Measurements from ENCODE around the gene MOCS1.

MOCS1 gene

DNA sequence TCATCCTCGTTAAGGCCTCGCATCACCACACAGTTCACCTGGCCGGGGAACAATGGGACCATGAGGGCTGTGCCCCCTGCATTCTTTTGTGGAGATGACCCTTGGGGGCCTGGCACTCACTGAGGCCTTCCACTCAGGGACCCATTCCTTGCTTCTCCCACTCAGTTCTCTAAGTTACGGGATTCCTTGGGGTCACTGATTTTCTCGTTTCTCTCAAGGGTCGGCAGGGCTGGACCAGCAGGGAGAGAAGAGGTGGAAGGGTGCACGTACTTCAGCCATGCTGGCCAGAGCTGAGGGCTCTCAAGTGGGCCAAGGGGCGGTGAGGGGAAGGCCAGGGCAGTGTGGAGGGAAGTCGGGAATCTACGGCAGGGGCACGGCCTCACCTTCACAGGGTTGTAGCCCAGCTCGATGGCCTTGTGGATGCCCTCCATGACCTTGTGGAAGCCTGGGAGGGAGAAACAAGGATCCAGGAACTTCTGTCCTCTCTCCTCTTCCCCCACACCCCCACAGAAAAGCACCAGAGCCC is 20.8 kb downstream of the MOCS1 start:
- 90 to 93% methylated on average over 7 to 9 of the region's 12 CpGs for WGBS, 2 experiments (ENCODE audit: insufficient coverage in 2 of 2)
- Histone ChIP-seq H3K36me3 (ENCODE audit: control insufficient read depth, insufficient read depth, low read length) (peaks cover 46% of the 10 kb centered on the region), H3K27ac (ENCODE audit: low read depth, low read length, severe bottlenecking) (no peak overlapping the region), H3K4me1 (ENCODE audit: control insufficient read depth, insufficient read depth, low read length, poor library complexity, severe bottlenecking) (no peaks in the 10 kb centered on the region), H3K9me3 (ENCODE audit: control insufficient read depth, low read length) (no peaks in the 10 kb centered on the region), H3K4me3 (ENCODE audit: extremely low read depth, insufficient read depth, low read length, poor library complexity, severe bottlenecking) (no peak overlapping the region)

DNA sequence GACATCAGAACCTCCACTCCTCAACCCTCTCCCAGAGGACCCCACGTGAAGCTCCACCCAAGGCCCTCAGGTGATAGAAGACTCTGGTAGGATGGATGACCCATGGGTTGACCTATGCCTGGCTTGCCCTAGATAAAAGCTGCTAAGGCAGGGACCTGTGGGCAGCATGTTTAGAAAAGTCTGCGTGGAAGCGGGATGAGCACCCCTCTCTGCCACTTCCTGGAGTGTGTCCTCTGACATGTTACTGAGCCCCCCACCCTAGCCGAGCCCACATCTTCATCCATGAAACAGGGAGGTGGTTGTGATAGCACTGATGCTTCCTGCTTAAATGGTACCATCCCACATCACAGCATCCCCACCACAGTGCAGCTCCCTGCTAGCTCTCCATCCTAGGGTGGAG is 21.8 kb downstream of the MOCS1 start:
- 94 to 100% methylated on average over 2 to 3 of the region's 4 CpGs for WGBS, 2 experiments (ENCODE audit: insufficient coverage in 2 of 2)
- Histone ChIP-seq H3K4me1 (ENCODE audit: control insufficient read depth, insufficient read depth, low read length, poor library complexity, severe bottlenecking) (no peaks in the 10 kb centered on the region), H3K36me3 (ENCODE audit: control insufficient read depth, insufficient read depth, low read length) (peaks cover 40% of the 10 kb centered on the region), H3K9me3 (ENCODE audit: control insufficient read depth, low read length) (no peaks in the 10 kb centered on the region), H3K4me3 (ENCODE audit: extremely low read depth, insufficient read depth, low read length, poor library complexity, severe bottlenecking) (no peak overlapping the region), H3K27ac (ENCODE audit: low read depth, low read length, severe bottlenecking) (no peak overlapping the region)

DNA sequence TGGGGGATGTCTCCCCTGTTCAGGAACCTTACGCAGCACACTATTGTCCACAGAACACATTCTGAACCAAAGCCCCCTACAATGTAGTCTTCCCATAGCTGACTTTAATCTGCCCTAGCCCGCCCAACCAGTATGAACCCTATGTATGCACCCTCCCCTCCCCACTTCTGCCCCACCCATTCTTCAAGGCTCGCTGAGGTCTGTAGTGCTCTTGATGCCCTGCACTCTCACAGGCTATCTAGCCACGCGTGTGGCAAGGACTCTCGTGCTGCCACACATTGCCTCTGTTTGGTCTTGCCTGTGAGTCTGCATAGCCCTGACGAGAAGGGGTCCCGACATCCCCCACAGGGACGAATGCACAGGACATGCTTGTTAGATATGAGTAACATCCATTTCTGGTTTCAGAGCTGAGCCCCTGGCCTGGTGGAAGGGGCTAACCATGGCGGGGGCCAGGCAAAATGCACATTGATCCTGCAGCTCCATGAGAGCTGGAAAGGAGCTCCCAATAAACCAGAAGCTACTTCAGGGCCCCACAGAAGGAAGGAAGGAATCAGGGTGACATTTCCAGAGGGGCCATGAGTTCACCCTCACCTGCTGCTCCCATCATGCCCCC is 22.6 kb downstream of the MOCS1 start:
- WGBS, 2 experiments (ENCODE audit: insufficient coverage in 2 of 2): 95 to 98% methylated on average over 7 to 9 of the region's 10 CpGs
- no peaks in the 10 kb centered on the region for H3K9me3 ChIP-seq (ENCODE audit: control insufficient read depth, low read length)

DNA sequence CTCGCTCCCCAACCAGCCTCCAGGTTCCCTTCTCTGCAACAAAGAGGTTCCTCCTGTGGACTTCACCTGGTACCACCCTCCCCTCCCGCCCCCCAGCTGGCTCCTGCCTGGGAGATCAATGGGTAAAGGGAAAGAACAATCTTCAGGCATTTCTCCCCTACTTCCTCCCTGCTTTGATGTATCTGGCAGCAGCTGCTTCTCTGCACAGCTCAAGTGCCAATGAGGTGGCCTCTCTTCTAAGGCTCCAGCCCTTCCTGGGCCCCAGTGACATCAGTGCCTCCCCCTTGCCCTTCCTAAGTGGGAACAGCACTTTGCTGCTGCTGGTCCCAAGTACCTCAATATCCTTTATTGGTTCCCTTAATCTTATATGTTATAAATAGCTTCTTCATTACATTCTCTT is 23.5 kb downstream of the MOCS1 start:
- Histone ChIP-seq H3K4me1 (ENCODE audit: control insufficient read depth, insufficient read depth, low read length, poor library complexity, severe bottlenecking) (no peaks in the 10 kb centered on the region), H3K9me3 (ENCODE audit: control insufficient read depth, low read length) (no peaks in the 10 kb centered on the region), H3K4me3 (ENCODE audit: extremely low read depth, insufficient read depth, low read length, poor library complexity, severe bottlenecking) (no peak overlapping the region), H3K36me3 (ENCODE audit: control insufficient read depth, insufficient read depth, low read length) (peaks cover 46% of the 10 kb centered on the region), H3K27ac (ENCODE audit: low read depth, low read length, severe bottlenecking) (no peak overlapping the region)
- 100% methylated on average over 1 of the region's 2 CpGs; no CpG with 5 or more reads in 1 of the 2 experiments for WGBS, 2 experiments (ENCODE audit: insufficient coverage in 2 of 2)

More for the DNA sequence above, 22.6 kb downstream of the MOCS1 start:
- no peak overlapping the region for H3K27ac ChIP-seq (ENCODE audit: low read depth, low read length, severe bottlenecking)
- H3K4me1 ChIP-seq (ENCODE audit: control insufficient read depth, insufficient read depth, low read length, poor library complexity, severe bottlenecking): no peaks in the 10 kb centered on the region
- peaks cover 46% of the 10 kb centered on the region for H3K36me3 ChIP-seq (ENCODE audit: control insufficient read depth, insufficient read depth, low read length)
- H3K4me3 ChIP-seq (ENCODE audit: extremely low read depth, insufficient read depth, low read length, poor library complexity, severe bottlenecking): no peak overlapping the region

DNA sequence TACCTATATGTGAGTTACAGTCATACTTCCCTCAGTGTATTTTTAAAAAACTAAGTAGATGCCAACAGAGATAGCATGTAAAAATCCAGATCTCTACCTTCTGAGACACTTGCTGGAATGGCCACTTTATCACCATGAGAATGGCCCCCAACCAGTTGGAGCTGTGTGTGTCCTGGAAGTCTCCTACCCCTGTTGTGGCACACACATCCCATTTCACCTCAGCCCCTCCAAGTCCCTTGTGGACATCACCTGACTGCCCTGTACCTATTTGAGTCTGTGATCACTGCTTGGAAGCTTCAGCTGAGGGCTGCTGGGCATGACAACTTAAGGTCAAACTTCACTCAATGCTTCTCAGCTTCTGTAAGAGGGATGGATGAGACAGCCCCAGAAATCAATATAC is 24.1 kb downstream of the MOCS1 start:
- peaks cover 45% of the 10 kb centered on the region for H3K36me3 ChIP-seq (ENCODE audit: control insufficient read depth, insufficient read depth, low read length)
- H3K4me1 ChIP-seq (ENCODE audit: control insufficient read depth, insufficient read depth, low read length, poor library complexity, severe bottlenecking): no peaks in the 10 kb centered on the region
- no peaks in the 10 kb centered on the region for H3K9me3 ChIP-seq (ENCODE audit: control insufficient read depth, low read length)
- H3K27ac ChIP-seq (ENCODE audit: low read depth, low read length, severe bottlenecking): no peak overlapping the region
- H3K4me3 ChIP-seq (ENCODE audit: extremely low read depth, insufficient read depth, low read length, poor library complexity, severe bottlenecking): no peak overlapping the region

DNA sequence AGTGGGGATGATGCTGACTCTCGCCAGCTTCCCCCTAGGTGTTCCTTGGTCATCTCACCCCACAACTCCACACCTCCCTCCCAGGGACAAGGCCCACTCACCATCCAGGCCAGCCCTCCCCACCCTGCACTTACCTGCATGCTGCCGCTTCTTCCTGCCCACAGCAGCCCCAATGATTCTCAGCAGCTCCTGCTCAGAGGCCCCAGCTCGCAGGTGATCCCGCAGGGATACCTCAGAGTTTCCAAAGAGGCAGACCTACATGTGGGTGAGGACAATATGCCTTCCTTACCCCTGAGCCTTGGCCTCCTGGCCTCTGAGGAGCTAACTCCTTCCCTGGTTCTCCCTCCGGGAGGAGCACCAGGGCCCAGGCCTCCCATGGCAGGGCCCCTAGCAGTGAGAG is 24.6 kb downstream of the MOCS1 start:
- Histone ChIP-seq H3K4me3 (ENCODE audit: extremely low read depth, insufficient read depth, low read length, poor library complexity, severe bottlenecking) (no peak overlapping the region), H3K27ac (ENCODE audit: low read depth, low read length, severe bottlenecking) (no peak overlapping the region), H3K9me3 (ENCODE audit: control insufficient read depth, low read length) (no peaks in the 10 kb centered on the region), H3K36me3 (ENCODE audit: control insufficient read depth, insufficient read depth, low read length) (peaks cover 45% of the 10 kb centered on the region), H3K4me1 (ENCODE audit: control insufficient read depth, insufficient read depth, low read length, poor library complexity, severe bottlenecking) (no peaks in the 10 kb centered on the region)
- WGBS, 2 experiments (ENCODE audit: insufficient coverage in 2 of 2): 83 to 89% methylated on average over 1 to 3 of the region's 5 CpGs

DNA sequence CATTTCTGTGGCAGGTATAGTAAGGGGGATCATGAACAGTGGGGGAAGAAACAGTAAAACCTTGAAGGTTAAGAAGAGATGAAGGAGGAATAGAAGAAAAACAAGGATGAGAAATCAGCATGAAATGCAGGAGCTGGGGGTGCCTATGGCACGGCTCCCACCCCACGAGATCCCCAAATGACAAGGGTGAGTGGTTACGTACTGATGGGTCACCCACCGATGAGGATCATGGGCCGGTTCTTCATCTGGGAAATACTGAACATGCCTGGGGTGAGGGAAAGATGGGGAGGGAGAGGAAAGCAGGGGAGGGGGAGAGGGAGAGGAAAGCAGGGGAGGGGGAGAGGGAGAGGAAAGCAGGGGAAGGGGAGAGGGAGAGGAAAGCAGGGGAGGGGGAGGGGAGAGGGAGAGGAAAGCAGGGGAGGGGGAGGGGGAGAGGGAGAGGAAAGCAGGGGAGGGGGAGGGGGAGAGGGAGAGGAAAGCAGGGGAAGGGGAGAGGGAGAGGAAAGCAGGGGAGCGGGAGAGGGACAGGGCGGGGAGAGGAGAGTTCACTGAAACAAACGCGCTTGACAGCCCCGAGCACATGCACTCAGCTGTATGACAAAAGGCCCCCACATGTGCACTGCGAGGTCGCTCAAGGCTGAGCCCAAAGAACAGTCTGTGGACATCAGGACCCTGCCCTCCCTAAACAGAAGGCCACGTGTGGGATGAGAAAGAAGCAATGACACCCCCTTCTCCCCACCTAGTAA is 25.3 kb downstream of the MOCS1 start:
- Histone ChIP-seq H3K9me3 (ENCODE audit: control insufficient read depth, low read length) (no peaks in the 10 kb centered on the region), H3K27ac (ENCODE audit: low read depth, low read length, severe bottlenecking) (no peak overlapping the region), H3K4me1 (ENCODE audit: control insufficient read depth, insufficient read depth, low read length, poor library complexity, severe bottlenecking) (no peaks in the 10 kb centered on the region), H3K4me3 (ENCODE audit: extremely low read depth, insufficient read depth, low read length, poor library complexity, severe bottlenecking) (no peak overlapping the region), H3K36me3 (ENCODE audit: control insufficient read depth, insufficient read depth, low read length) (peaks cover 43% of the 10 kb centered on the region)
- 87 to 88% methylated on average over 8 to 11 of the region's 13 CpGs for WGBS, 2 experiments (ENCODE audit: insufficient coverage in 2 of 2)

DNA sequence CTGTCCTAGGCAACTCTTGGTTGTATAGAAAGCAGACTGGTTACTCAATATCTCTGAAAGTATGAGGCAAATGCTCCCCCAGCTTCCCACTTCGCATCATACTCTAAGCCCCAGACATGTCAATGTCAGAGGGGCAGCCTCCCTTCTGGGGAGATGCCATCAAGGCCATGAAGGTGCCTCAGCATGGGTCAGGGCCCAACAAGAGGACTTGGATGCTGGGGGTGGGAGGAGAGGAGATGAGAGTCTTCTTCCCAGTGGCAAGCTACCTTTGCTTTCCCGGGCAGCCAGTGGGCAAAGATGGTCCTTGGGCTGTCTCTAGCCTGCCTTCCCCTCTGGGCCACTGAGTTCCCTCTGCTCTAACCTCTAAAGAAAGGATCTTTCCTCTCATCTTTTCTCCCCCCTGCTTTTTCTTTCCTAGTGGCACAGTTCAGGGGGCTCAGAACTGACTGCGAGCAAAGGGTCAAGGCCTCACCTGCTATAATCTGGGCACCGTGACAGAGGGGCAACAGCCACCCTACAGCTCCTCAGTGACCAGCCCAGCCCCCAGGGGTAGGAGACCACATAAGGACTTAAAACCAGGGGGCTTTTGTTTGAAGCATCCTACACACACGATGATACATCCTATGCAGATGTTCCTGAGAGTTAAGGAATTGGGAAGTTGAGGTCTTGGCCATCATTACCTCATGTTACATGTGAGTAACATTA is 26.2 kb downstream of the MOCS1 start:
- H3K9me3 ChIP-seq (ENCODE audit: control insufficient read depth, low read length): no peaks in the 10 kb centered on the region
- WGBS, 2 experiments (ENCODE audit: insufficient coverage in 2 of 2): 96 to 100% methylated on average over 3 to 4 of the region's 5 CpGs
- H3K36me3 ChIP-seq (ENCODE audit: control insufficient read depth, insufficient read depth, low read length): peaks cover 45% of the 10 kb centered on the region
- no peak overlapping the region for H3K27ac ChIP-seq (ENCODE audit: low read depth, low read length, severe bottlenecking)
- H3K4me1 ChIP-seq (ENCODE audit: control insufficient read depth, insufficient read depth, low read length, poor library complexity, severe bottlenecking): no peaks in the 10 kb centered on the region
- no peak overlapping the region for H3K4me3 ChIP-seq (ENCODE audit: extremely low read depth, insufficient read depth, low read length, poor library complexity, severe bottlenecking)

DNA sequence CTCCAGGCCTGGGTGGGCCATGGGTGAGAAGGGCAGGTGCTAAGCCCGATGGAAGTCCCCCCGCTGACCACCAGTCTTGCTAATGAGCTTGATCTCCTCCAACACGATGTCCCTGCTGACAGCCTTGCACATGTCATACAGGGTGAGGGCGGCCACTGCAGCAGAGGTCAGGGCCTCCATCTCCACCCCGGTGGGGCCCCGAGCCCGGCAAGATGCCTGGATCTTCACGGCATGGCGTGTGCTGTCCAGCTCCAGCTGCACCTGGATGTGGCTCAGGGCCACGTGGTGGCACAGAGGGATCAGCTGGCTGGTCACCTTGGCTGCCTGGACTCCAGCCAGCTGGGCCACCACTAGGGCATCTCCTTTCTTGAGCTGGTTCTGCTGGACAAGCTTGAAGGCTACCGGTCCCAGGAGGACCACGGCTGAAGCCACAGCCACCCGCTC is 27.9 kb downstream of the MOCS1 start:
- WGBS, 2 experiments (ENCODE audit: insufficient coverage in 2 of 2): 93 to 97% methylated on average over 13 of the region's 13 CpGs
- no peak overlapping the region for H3K4me3 ChIP-seq (ENCODE audit: extremely low read depth, insufficient read depth, low read length, poor library complexity, severe bottlenecking)
- H3K27ac ChIP-seq (ENCODE audit: low read depth, low read length, severe bottlenecking): no peak overlapping the region
- H3K9me3 ChIP-seq (ENCODE audit: control insufficient read depth, low read length): no peaks in the 10 kb centered on the region
- no peaks in the 10 kb centered on the region for H3K4me1 ChIP-seq (ENCODE audit: control insufficient read depth, insufficient read depth, low read length, poor library complexity, severe bottlenecking)
- peaks cover 51% of the 10 kb centered on the region for H3K36me3 ChIP-seq (ENCODE audit: control insufficient read depth, insufficient read depth, low read length)

DNA sequence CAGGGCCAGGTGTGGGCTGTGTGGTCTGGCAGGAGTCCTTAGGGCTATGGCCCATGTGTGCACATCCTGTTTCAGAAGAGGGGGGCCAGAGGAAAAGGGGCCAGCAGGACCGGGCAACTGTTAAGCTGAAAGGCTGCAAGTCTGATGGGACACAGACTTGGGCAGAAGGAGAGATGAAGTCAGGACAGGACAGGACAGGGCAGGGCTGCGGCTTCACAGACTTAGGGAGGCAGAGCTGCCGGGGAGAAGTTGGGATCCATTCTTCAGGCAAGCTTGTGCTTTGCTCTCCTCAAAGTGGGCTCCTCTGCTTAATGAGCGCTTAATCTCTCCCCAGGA is 28.7 kb downstream of the MOCS1 start:
- WGBS, 2 experiments (ENCODE audit: insufficient coverage in 2 of 2): 93 to 97% methylated on average over 3 to 4 of the region's 4 CpGs
- peaks cover 57% of the 10 kb centered on the region for H3K36me3 ChIP-seq (ENCODE audit: control insufficient read depth, insufficient read depth, low read length)
- H3K27ac ChIP-seq (ENCODE audit: low read depth, low read length, severe bottlenecking): no peak overlapping the region
- H3K4me3 ChIP-seq (ENCODE audit: extremely low read depth, insufficient read depth, low read length, poor library complexity, severe bottlenecking): no peak overlapping the region
- H3K4me1 ChIP-seq (ENCODE audit: control insufficient read depth, insufficient read depth, low read length, poor library complexity, severe bottlenecking): no peaks in the 10 kb centered on the region
- no peaks in the 10 kb centered on the region for H3K9me3 ChIP-seq (ENCODE audit: control insufficient read depth, low read length)
